GM18519 (cell line): ENCODE measurements around the gene CCDC201.

Experiments used
- ATAC-seq: cut with Tn5 transposase; IDR thresholded peaks from one replicate; pipeline ENCODE4 v1.9.1; 2021; ENCODE audit warnings: mild to moderate bottlenecking, moderate library complexity; ENCODE audit not compliant: unreplicated experiment, low FRiP score

CCDC201 gene, protein sequence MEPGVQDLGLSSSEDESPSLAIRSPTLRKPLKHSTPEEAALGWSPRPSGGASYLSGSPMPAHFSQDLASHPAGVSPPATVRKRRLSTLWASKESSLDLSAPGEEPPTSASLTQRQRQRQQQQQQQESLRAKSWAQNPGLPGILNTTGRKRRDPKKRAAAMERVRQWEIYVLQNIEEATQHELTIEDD

GRCh38 chr7:45873035-45873354, at the start of gene CCDC201:
CCDC201 (minus strand) TSS chr7:45873082; CDS start chr7:45873007, 75 bp downstream.
- no peak for ATAC-seq

DNA sequence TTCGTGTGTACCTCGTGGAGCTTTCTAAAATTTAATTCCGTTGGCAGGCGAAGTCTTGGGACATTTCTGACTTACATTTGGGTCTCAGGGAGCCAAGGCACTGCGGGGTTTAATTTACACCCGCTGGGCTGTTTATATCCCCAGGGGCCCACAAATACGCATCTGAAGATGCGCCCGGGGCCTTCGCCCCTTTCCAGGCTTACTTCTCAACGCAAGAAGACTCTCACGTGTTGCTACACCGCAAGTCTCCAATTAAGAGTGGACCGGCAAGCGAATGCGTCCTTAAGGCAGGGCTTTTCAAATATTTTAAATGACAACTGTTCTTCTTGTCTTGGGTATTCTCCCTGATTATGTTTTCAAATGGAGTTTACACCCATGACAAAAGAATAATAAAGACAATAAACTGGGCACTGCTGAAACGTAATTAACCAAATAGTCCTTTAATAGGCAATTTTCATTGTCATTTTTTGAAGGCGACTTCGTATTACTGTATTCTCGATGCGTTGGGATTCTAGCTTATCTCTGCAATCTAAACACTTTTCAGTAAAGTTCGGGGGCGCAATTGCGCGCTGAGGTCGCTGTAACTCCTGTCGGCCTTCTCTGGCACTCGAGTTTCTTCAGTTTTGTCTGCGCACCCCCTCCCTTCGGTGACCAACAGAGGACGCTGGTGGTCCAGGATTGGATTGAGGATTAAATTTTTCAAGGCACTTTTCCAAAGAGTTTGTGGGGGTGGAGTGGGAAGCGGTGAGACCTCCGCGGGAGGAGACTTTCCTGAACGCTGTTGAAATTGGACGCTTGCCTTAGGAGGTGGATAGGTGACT, 49.0 kb upstream of the CCDC201 start:
- ATAC-seq = no peak

GRCh38 chr7:45921381-45921698, 48.5 kb upstream of the CCDC201 start:
- no peak for ATAC-seq

- ATAC-seq = no peak
These were observed 47.9 kb upstream of the CCDC201 start, which contains the start of gene IGFBP3 for GRCh38 chr7:45920502-45921380. IGFBP3 (minus strand) TSS chr7:45921272; CDS start chr7:45921140, 132 bp downstream.

DNA sequence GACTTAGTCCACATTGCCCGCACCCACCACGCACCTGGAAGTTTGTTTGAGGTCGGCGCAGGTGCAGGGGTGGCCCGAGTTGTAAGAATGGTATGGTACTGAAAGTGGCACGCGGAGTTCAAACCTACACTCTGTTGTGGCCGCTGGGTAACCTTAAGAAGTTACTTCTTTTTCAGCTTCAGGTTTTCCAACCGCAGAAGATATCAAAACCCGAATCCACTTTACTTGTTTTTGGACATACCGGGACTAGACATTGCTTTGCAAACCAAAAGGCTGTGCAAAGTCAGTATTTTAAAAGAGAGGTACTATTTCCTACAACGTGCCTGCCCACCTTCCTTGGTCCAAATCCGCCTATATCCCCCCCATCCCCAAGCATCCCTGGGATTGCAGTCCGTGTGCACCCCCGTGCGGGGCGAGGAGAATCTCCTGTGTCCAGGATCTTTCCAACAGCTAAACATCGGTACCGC, 47.1 kb upstream of the CCDC201 start:
- ATAC-seq = no peak

GRCh38 chr7:45919231-45919784, 46.4 kb upstream of the CCDC201 start:
- no peak for ATAC-seq

GRCh38 chr7:45918556-45918955, 45.7 kb upstream of the CCDC201 start:
- ATAC-seq = no peak

- peak; percentile 68 for ATAC-seq
These were observed 44.8 kb upstream of the CCDC201 start for GRCh38 chr7:45917658-45918057.

DNA sequence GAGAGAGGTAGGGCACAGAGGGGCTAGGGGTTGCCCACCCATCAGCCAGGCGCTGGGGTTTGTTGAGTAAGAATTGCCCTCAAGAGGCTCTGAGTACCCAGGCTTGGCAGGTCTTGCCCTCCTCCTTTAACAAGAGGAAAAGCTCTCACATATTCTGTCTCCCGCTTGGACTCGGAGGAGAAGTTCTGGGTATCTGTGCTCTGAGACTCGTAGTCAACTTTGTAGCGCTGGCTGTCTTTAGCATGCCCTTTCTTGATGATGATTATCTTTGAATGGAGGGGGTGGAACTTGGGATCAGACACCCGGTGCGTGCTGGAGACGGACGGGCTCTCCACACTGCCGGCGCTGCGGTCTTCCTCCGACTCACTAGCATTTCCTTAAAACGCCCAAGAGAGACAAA, 44.2 kb upstream of the CCDC201 start:
- ATAC-seq = no peak

DNA sequence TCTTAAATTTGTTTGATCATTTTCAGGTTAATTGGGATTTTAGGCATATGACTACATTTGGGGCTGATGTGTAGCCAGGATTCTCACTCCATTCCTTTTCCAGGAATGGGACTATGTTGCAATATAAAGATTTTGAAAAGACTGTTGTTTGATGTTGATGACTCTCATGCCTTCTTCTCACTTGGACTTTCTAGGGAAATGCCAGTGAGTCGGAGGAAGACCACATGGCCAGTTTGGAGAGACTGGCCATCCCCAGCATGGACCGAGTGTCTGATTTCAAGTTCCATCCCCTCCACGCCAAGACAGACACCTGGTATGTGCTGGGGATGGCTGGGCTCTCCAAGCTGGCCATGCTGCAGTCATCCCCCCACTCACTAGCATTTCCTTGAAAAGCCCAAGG, 42.7 kb upstream of the CCDC201 start:
- no peak for ATAC-seq

DNA sequence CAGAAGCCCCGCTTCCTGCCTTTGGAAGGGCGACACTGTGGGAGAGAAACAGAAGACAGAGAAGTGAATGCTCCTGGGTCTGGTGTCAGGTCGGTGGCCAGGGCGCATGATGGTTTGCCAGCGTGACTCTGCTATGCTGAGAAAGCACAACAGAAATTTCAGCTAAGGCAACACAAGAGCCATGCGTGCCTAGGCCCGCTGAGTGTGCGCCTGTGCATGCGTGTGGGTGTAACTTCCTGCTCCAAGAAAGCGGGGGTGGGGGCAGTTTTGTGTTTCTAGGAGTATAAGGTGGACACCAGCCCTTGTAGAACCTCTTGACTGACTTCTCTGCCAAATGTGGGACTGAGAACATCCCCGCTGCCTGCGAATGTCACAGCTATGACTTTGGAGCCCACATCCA, 42.0 kb upstream of the CCDC201 start:
- no peak for ATAC-seq

DNA sequence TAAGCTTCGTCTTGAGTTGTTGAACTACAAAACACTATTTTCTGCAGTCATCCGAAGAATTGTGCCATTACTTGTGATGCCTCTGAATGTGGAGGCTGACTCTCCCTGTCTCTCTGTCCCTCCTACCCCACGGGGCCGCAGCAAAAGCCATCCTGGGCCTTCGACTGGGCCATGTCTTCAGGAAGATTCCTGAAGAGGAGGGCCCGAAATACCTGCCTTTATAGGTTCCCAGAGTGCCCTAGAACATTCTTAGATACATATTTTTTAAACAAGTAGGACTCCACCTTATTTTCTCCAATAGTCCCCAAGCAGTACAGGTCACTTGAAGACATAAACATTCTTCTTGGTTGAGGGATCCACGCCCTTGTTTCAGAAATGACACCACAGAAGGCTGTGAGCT, 40.1 kb upstream of the CCDC201 start:
- no peak for ATAC-seq

- no peak for ATAC-seq
These were observed 38.4 kb upstream of the CCDC201 start for GRCh38 chr7:45911311-45911710.

GRCh38 chr7:45910855-45911254, 38.0 kb upstream of the CCDC201 start:
- ATAC-seq = no peak

DNA sequence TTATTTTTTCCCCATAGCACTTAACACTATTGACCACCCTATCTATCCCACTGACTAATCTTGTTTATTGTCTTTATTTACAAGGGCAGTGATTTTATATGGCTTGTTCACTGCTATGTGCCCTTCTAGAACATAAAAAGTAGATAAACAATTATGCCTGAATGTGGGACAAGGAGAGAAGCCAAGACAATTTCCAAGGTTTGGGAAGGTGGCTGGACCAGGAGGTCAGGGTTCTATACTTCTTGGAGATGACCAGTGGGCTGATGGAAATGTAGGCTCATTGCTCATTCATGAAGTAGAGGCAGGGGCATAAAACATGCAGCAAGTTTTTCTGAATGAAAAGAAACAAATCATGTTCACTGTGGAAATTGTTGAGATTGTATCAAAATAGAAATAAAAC, 36.7 kb upstream of the CCDC201 start:
- ATAC-seq = no peak

DNA sequence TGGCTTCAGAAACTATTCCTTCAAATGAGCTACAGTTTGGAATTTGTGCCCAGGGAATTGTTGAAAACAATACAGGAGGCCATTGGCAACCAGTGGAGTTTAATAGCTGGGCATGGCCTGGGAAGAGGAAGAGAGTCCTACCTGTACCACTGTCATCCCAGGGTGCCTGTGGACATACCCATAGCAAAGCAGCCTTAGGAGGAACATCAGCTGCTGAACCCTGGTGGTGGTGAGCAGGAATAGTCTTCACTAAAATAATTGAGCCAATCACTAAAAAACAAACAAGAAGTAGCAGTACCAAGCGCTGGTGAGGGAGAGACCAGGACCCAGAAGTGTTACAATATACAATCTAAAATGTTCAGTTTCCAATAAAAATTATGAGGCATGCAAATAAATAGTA, 29.9 kb upstream of the CCDC201 start:
- ATAC-seq = no peak

- ATAC-seq = no peak
These were observed 28.7 kb upstream of the CCDC201 start for GRCh38 chr7:45901566-45901965.

- no peak for ATAC-seq
These were observed 25.3 kb upstream of the CCDC201 start for GRCh38 chr7:45898222-45898621.

DNA sequence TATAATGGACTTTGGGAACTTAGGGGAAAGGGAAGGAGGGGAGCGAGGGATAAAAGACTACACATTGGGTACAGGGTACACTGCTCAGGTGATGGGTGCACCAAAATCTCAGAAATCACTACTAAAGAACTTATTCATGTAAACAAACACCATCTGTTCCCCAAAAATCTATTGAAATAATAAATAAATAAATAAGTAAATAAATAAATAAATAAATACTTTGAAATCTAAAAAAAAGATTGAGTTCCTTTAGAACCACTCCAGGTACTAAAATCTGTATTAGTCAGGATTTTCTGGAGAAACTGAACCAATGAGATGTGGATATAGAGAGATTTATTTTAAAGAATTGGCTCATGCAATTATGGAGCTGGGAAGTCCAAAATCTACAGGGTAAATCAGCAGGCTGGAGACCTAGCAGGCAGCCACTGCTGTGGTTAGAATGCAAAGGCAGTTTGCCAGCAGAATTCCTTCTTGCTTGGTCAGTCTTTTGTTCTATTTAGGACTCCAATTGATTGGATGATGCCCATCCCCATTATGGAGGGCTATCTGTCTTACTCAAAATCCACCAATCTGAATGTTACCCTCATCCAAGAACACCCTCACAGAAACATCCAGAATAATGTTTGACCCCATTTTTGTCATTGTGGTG, 24.3 kb upstream of the CCDC201 start:
- no peak for ATAC-seq

DNA sequence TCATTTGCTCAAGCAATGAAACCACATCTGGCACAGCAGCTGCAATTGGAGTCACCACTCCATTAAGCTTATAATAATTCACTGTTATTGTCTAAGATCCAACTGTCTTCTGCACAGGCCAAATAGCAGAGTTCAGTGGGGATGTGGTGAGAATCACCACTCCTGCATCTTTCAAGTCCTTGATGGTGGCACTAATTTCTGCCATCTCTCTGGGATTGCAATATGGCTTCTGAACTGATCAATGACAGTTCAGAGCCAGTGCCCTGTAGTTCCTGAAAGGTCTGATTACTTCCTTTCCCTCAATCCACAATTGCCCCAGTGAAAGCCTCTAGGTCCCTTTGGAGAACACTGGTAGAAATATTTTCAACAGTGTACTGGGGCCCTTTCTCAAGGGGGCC, 21.8 kb upstream of the CCDC201 start:
- ATAC-seq = no peak
